ENCODE measurements around the gene LASP1.

DNA sequence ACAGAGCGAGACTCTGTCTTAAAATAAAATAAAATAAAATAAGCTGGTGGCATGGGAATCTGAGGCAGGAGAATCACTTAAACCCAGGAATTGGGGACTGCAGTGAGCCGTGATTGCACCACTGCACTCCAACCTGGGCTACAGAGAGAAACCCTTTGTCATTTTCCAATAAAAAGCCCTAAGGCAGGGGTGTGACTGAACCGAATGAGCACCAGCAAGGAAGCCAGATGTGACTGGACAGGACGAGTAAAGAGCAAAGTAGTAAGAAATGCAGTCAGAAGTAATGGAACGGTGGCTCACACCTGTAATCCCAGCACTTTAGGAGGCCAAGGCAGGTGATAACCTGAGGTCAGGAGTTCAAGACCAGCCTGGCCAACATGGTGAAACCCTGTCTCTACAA lies 12.6 kb upstream of the LASP1 start:
- TF ChIP-seq POLR2A (IDR thresholded peaks at IDR 0.05) (no peak), CTCF (IDR thresholded peaks at IDR 0.05) (no peak)

Data from tibial nerve (tissue), 3 donors.